ENCODE results near the gene SP4. TPM values are rescaled to one million over a fixed set of nuclear protein-coding genes. Genes with fewer than 3 reads are reported as not detected.

Gene SP4
- total RNA-seq, 3 donors from 2014 or later: 17.3 to 32.8 (median 23.0) TPM

DNA sequence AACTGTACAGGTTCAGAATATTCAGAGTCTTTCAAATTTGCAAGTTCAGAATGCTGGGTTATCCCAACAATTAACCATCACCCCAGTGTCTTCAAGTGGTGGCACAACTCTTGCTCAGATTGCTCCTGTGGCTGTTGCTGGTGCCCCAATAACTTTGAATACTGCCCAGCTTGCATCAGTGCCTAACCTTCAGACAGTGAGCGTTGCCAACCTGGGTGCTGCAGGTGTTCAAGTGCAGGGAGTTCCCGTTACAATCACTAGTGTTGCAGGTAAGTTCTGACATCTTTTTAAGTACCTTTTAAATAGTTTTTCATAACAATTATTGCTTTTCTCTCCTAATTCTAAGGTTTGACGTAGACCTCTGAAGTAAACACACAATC is 2.7 kb downstream of the SP4 start:
- H3K27ac ChIP-seq: no peak overlapping the region
- no peak for TF ChIP-seq POLR2A (IDR thresholded peaks at IDR 0.05)
- TF ChIP-seq, protein P1, sequence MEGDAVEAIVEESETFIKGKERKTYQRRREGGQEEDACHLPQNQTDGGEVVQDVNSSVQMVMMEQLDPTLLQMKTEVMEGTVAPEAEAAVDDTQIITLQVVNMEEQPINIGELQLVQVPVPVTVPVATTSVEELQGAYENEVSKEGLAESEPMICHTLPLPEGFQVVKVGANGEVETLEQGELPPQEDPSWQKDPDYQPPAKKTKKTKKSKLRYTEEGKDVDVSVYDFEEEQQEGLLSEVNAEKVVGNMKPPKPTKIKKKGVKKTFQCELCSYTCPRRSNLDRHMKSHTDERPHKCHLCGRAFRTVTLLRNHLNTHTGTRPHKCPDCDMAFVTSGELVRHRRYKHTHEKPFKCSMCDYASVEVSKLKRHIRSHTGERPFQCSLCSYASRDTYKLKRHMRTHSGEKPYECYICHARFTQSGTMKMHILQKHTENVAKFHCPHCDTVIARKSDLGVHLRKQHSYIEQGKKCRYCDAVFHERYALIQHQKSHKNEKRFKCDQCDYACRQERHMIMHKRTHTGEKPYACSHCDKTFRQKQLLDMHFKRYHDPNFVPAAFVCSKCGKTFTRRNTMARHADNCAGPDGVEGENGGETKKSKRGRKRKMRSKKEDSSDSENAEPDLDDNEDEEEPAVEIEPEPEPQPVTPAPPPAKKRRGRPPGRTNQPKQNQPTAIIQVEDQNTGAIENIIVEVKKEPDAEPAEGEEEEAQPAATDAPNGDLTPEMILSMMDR (IDR thresholded peaks at IDR 0.05): no peak
- intact Hi-C loops (cut with DNase I; ENCODE audit: low total_unique reads): no loop called here
- no peaks in the 10 kb centered on the region for H3K36me3 ChIP-seq
- H3K4me3 ChIP-seq: no peak overlapping the region
- H3K9me3 ChIP-seq: no peaks in the 10 kb centered on the region
- no peak for DNase-seq (ENCODE audit: low spot score in 2 of 2)
- H3K27me3 ChIP-seq: no peaks in the 10 kb centered on the region
- H3K4me1 ChIP-seq: peaks cover 0 to 10% of the 10 kb centered on the region in 2 donors

GRCh38 chr7:21443149-21443841 is 15.4 kb downstream of the SP4 start:
- Histone ChIP-seq H3K27me3 (no peaks in the 10 kb centered on the region), H3K36me3 (no peaks in the 10 kb centered on the region), H3K4me3 (no peak overlapping the region), H3K9me3 (no peaks in the 10 kb centered on the region), H3K27ac (no peak overlapping the region), H3K4me1 (no peaks in the 10 kb centered on the region)
- no peak for DNase-seq (ENCODE audit: low spot score in 2 of 2)
- intact Hi-C loops (cut with DNase I; ENCODE audit: low total_unique reads): no loop called here
- TF ChIP-seq POLR2AphosphoS5 (IDR thresholded peaks at IDR 0.05): no peak
- no peak for TF ChIP-seq POLR2A (IDR thresholded peaks at IDR 0.05)
- TF ChIP-seq, protein P1 (IDR thresholded peaks at IDR 0.05): no peak

DNA sequence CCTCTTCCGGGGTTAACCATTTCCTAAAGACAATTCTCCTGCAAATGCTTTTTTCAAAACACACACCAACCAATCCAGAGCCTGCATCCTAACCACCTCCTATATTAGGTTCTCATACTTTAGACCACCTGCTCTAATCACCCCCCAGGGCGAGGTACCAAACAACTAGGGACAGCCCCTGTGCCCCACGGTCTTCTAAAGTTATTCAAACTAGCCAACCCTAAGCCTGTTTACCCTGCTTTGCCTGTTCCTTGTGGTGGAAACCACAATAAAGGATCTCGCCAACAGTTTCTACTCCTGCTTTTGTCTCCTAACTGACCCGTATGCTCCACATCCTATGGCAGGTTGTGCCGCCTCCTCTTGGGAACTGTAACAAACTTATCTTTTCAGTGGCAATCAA is 21.1 kb downstream of the SP4 start:
- no peak overlapping the region for H3K4me3 ChIP-seq
- H3K36me3 ChIP-seq: no peaks in the 10 kb centered on the region
- peaks cover 0 to 3% of the 10 kb centered on the region in 2 donors for H3K9me3 ChIP-seq
- no peak overlapping the region for H3K27ac ChIP-seq
- H3K4me1 ChIP-seq: no peaks in the 10 kb centered on the region
- intact Hi-C loops (cut with DNase I; ENCODE audit: low total_unique reads): no loop called here
- DNase-seq (ENCODE audit: low spot score in 2 of 2): no peak
- TF ChIP-seq POLR2A (IDR thresholded peaks at IDR 0.05) (no peak), POLR2AphosphoS5 (IDR thresholded peaks at IDR 0.05) (peak in 1 of 3 donors; percentile 16)
- H3K27me3 ChIP-seq: no peaks in the 10 kb centered on the region

- no peak for DNase-seq (ENCODE audit: low spot score in 2 of 2)
These were observed 22.2 kb downstream of the SP4 start for GRCh38 chr7:21450076-21450475.

GRCh38 chr7:21450941-21451340 is 23.1 kb downstream of the SP4 start:
- no peak overlapping the region for H3K4me3 ChIP-seq
- peaks cover 0 to 6% of the 10 kb centered on the region in 2 donors for H3K9me3 ChIP-seq
- H3K36me3 ChIP-seq: no peaks in the 10 kb centered on the region
- no peak for DNase-seq (ENCODE audit: low spot score in 2 of 2)
- H3K4me1 ChIP-seq: no peaks in the 10 kb centered on the region
- H3K27ac ChIP-seq: no peak overlapping the region
- TF ChIP-seq, protein P1 (IDR thresholded peaks at IDR 0.05): no peak
- TF ChIP-seq POLR2AphosphoS5 (IDR thresholded peaks at IDR 0.05) (no peak), POLR2A (IDR thresholded peaks at IDR 0.05) (no peak)
- no peaks in the 10 kb centered on the region for H3K27me3 ChIP-seq
- intact Hi-C loops (cut with DNase I; ENCODE audit: low total_unique reads): no loop called here

More at GRCh38 chr7:21450076-21450475, 22.2 kb downstream of the SP4 start:
- Histone ChIP-seq H3K36me3 (no peaks in the 10 kb centered on the region), H3K27me3 (no peaks in the 10 kb centered on the region), H3K4me3 (no peak overlapping the region), H3K27ac (no peak overlapping the region), H3K4me1 (no peaks in the 10 kb centered on the region), H3K9me3 (peaks cover 0 to 6% of the 10 kb centered on the region in 2 donors)
- TF ChIP-seq POLR2A (IDR thresholded peaks at IDR 0.05) (no peak), POLR2AphosphoS5 (IDR thresholded peaks at IDR 0.05) (no peak)
- TF ChIP-seq, protein P1 (IDR thresholded peaks at IDR 0.05): no peak
- intact Hi-C loops (cut with DNase I; ENCODE audit: low total_unique reads): no loop called here
